MM.1S (cell line): ENCODE results near the gene RNF6.

Source experiments
- DNase-seq: peaks from one replicate; pipeline ENCODE4 v3.0.0-alpha.2; 2015
- H2AFZ ChIP-seq: fragments of 300-600 bp; sonication (generic); 2 replicates; pipeline ENCODE4 v1.6.0; 2016; ENCODE audit warnings: antibody characterized with exemption, low read length
- H3F3A ChIP-seq: fragments of 300-600 bp; sonication (generic); 2 replicates; pipeline ENCODE4 v1.6.1; 2016; ENCODE audit warnings: mild to moderate bottlenecking, antibody characterized with exemption, low read length, moderate library complexity, mixed read lengths; ENCODE audit not compliant: insufficient read depth
- H3K27ac ChIP-seq: fragments of 300-600 bp; sonication (generic); 2 replicates; pipeline ENCODE4 v1.5.1; 2016; ENCODE audit warnings: mild to moderate bottlenecking, low read length
- H3K27me3 ChIP-seq: fragments of 300-600 bp; sonication (generic); replicated peaks from 2 replicates; pipeline ENCODE4 v1.6.0; 2016; ENCODE audit warnings: low read length; ENCODE audit not compliant: insufficient read depth
- H3K36me3 ChIP-seq: fragments of 300-600 bp; sonication (generic); replicated peaks from 2 replicates; pipeline ENCODE4 v1.6.1; 2016; ENCODE audit warnings: mild to moderate bottlenecking, low read length, mixed read lengths; ENCODE audit not compliant: insufficient read depth
- H3K4me1 ChIP-seq: fragments of 300-600 bp; sonication (generic); 2 replicates; pipeline ENCODE4 v1.6.1; 2016; ENCODE audit warnings: low read length, mixed read lengths
- H3K4me2 ChIP-seq: fragments of 300-600 bp; sonication (generic); 2 replicates; pipeline ENCODE4 v1.6.0; 2016; ENCODE audit warnings: low read depth, low read length
- H3K4me3 ChIP-seq: fragments of 300-600 bp; sonication (generic); 2 replicates; pipeline ENCODE4 v1.5.1; 2016; ENCODE audit warnings: low read length, mixed read lengths
- H3K79me2 ChIP-seq: fragments of 300-600 bp; sonication (generic); 2 replicates; pipeline ENCODE4 v1.6.1; 2016; ENCODE audit warnings: mixed run types, low read length, mixed read lengths
- H3K9ac ChIP-seq: fragments of 300-600 bp; sonication (generic); 2 replicates; pipeline ENCODE4 v1.6.1; 2016; ENCODE audit warnings: low read length, mixed read lengths
- H3K9me2 ChIP-seq: fragments of 300-600 bp; sonication (generic); replicated peaks from 2 replicates; pipeline ENCODE4 v1.6.1; 2016; ENCODE audit warnings: mild to moderate bottlenecking, low read length, mixed read lengths; ENCODE audit not compliant: insufficient read depth
- H3K9me3 ChIP-seq: fragments of 300-600 bp; sonication (generic); replicated peaks from 2 replicates; pipeline ENCODE4 v1.6.1; 2016; ENCODE audit warnings: mild to moderate bottlenecking, low read length, mixed read lengths; ENCODE audit not compliant: insufficient read depth
- H4K20me1 ChIP-seq: fragments of 300-600 bp; sonication (generic); 2 replicates; pipeline ENCODE4 v1.6.1; 2016; ENCODE audit warnings: mild to moderate bottlenecking, low read length, moderate library complexity, mixed read lengths; ENCODE audit not compliant: insufficient read depth
- CTCF ChIP-seq: fragments of 300-600 bp; sonication (generic); IDR thresholded peaks from 2 replicates; pipeline ENCODE4 v1.5.1; 2016; ENCODE audit warnings: antibody characterized with exemption, low read length, mixed read lengths
- EZH2 ChIP-seq: fragments of 300-600 bp; sonication (generic); optimal IDR thresholded peaks from 2 replicates; pipeline ENCODE3; 2017; ENCODE audit warnings: low read depth, mild to moderate bottlenecking, antibody characterized with exemption, low read length, mixed read lengths
- EZH2phosphoT487 ChIP-seq: fragments of 300-600 bp; sonication (generic); IDR thresholded peaks from 2 replicates; pipeline ENCODE4 v1.6.1; 2018; ENCODE audit warnings: antibody characterized with exemption, low read length

Gene RNF6

GRCh38 chr13:26168237-26168814, 53.8 kb downstream of the RNF6 start:
- Histone ChIP-seq H3F3A (no peaks in the 10 kb centered on the region), H3K4me1 (no peaks in the 10 kb centered on the region), H3K36me3 (no peaks in the 10 kb centered on the region), H3K27me3 (no peaks in the 10 kb centered on the region), H3K4me2 (peak overlapping the region; percentile 27; the same call in 1 of the 2 replicates), H3K27ac (no peak overlapping the region), H3K9me3 (no peaks in the 10 kb centered on the region), H3K9me2 (no peaks in the 10 kb centered on the region), H3K9ac (no peak overlapping the region), H3K79me2 (no peaks in the 10 kb centered on the region), H2AFZ (no peak overlapping the region; the same call in 1 of the 2 replicates), H3K4me3 (no peak overlapping the region), H4K20me1 (no peaks in the 10 kb centered on the region)
- TF ChIP-seq EZH2phosphoT487 (no peak), EZH2 (no peak), CTCF (no peak)
- no peak for DNase-seq

- Histone ChIP-seq H2AFZ (no peak overlapping the region), H3K4me3 (no peak overlapping the region), H3K4me2 (no peak overlapping the region), H3K27ac (no peak overlapping the region), H3K79me2 (no peaks in the 10 kb centered on the region), H3K9me3 (no peaks in the 10 kb centered on the region), H3F3A (no peaks in the 10 kb centered on the region), H3K9me2 (no peaks in the 10 kb centered on the region), H3K4me1 (no peaks in the 10 kb centered on the region), H3K27me3 (no peaks in the 10 kb centered on the region), H4K20me1 (no peaks in the 10 kb centered on the region), H3K36me3 (no peaks in the 10 kb centered on the region), H3K9ac (no peak overlapping the region)
- DNase-seq: no peak
- TF ChIP-seq CTCF: no peak
- TF ChIP-seq EZH2phosphoT487: no peak
- no peak for TF ChIP-seq EZH2
Measured at GRCh38 chr13:26163812-26164211, 58.3 kb downstream of the RNF6 start.
